Caco-2 (cell line): Measurements from ENCODE around the gene CALCOCO2. TPM values are rescaled to one million over a fixed set of nuclear protein-coding genes. Genes with fewer than 3 reads are reported as not detected.

Experiments used
- BruUV-seq: library from RNA; stranded (reverse); fragments of 400-500 nt; replicated peaks from 2 replicates; lab custom pipeline; 2021; lab: Mats Ljungman, UMichigan
- CTCF ChIA-PET: fragments of 300-600 bp; sonication (Branson Sonifier 250); formaldehyde crosslinking; loops from one replicate; lab custom pipeline; 2022; ENCODE audit warnings: antibody characterized with exemption; lab: Charles Lee
- POLR2A ChIA-PET: fragments of 300-600 bp; sonication (Branson Sonifier 250); formaldehyde crosslinking; loops from one replicate; lab custom pipeline; 2022; ENCODE audit warnings: antibody characterized with exemption; lab: Charles Lee
- DNase-seq, 2 experiments: peaks; one replicate each; pipeline versions ENCODE4 v3.0.0 to v3.0.0-alpha.2; 2020 to 2022
- H3K27me3 ChIP-seq: replicated peaks from 2 replicates; pipeline ENCODE4 v1.6.0; 2011; ENCODE audit warnings: low read length; ENCODE audit not compliant: control insufficient read depth, insufficient read depth
- H3K36me3 ChIP-seq: 2 replicates; pipeline ENCODE4 v1.5.1; 2011; ENCODE audit warnings: low read length; ENCODE audit not compliant: control insufficient read depth, insufficient read depth
- H3K4me1 ChIP-seq: fragments of 250-450 bp; sonication (Bioruptor Pico); 2 replicates; pipeline ENCODE4 v1.5.1; 2020; ENCODE audit warnings: mild to moderate bottlenecking
- H3K4me3 ChIP-seq: 2 replicates; pipeline ENCODE4 v1.5.1; 2011; ENCODE audit warnings: low read depth, mild to moderate bottlenecking, control low read depth, low read length
- H3K9me3 ChIP-seq: fragments of 250-450 bp; sonication (Bioruptor Pico); 2 replicates; pipeline ENCODE4 v1.5.1; 2020; ENCODE audit warnings: mild to moderate bottlenecking, moderate library complexity
- H3K27ac Mint-ChIP-seq: one replicate; pipeline ENCODE4 v1.8.0; 2022; ENCODE audit warnings: mixed read lengths; ENCODE audit not compliant: unreplicated experiment
- H3K27me3 Mint-ChIP-seq: one replicate; pipeline ENCODE4 v1.8.0; 2022; ENCODE audit warnings: mixed read lengths; ENCODE audit not compliant: insufficient read depth, unreplicated experiment
- H3K36me3 Mint-ChIP-seq: one replicate; pipeline ENCODE4 v1.8.0; 2022; ENCODE audit warnings: mild to moderate bottlenecking, mixed read lengths; ENCODE audit not compliant: insufficient read depth, unreplicated experiment
- H3K4me1 Mint-ChIP-seq: one replicate; pipeline ENCODE4 v1.8.0; 2022; ENCODE audit warnings: low read depth, mixed read lengths; ENCODE audit not compliant: unreplicated experiment
- H3K4me3 Mint-ChIP-seq: one replicate; pipeline ENCODE4 v1.8.0; 2022; ENCODE audit warnings: mild to moderate bottlenecking, moderate library complexity, mixed read lengths; ENCODE audit not compliant: unreplicated experiment
- H3K9me3 Mint-ChIP-seq: one replicate; pipeline ENCODE4 v1.8.0; 2022; ENCODE audit warnings: mixed read lengths; ENCODE audit not compliant: unreplicated experiment
- intact Hi-C: fragments of 100-400 bp; cut with micrococcal nuclease; formaldehyde crosslinking; loops from one replicate; pipeline ENCODE4 v1.10.0; 2022; ENCODE audit not compliant: unreplicated experiment
- total RNA-seq: library from RNA; stranded (reverse); gene quantifications from 2 replicates; pipeline ENCODE4 v1.2.3, GENCODE V29; 2022
- TF ChIP-seq, protein P1 (sequence below), 2 experiments: fragments of 200-600 bp in 1 of 2; IDR thresholded peaks; 1 replicate in 1 of 2; 2 replicates in 1 of 2; pipeline versions ENCODE4 v1.5.1 to v1.8.0; 2011 to 2022; ENCODE audit warnings: antibody characterized with exemption in 1 of 2, control low read depth in 1 of 2, inconsistent platforms in 1 of 2, low read depth in 1 of 2, low read length in 1 of 2, mild to moderate bottlenecking in 1 of 2, moderate library complexity in 1 of 2; ENCODE audit not compliant: insufficient read depth in 1 of 2, severe bottlenecking in 1 of 2, unreplicated experiment in 1 of 2

The CALCOCO2 gene
- total RNA-seq, 1 experiment from 2014 or later = 233 TPM

DNA sequence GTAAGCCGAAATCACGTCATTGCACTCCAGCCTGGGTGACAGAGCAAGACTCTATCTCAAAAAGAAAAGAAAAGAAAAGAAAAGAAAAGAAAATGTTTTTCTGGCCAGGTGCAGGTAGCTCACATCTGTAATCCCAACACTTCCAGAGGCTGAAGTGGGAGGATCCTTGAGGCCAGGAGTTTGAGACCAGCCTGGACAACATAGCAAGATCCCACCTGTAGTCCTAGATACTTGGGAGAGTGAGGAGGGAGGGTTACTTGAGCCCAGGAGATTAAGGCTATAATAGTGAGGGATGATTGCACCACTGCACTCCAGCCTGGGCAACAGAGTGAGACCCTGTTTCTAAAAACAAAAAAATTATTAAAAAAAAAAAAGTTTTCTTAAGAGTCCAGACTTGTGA is 59.3 kb downstream of the CALCOCO2 start:
- H3K4me3 Mint-ChIP-seq = no peak overlapping the region
- peaks cover 35% of the 10 kb centered on the region for H3K36me3 Mint-ChIP-seq
- peaks cover 2% of the 10 kb centered on the region for H3K27me3 Mint-ChIP-seq
- ChIA-PET CTCF (no interaction called here), POLR2A (no interaction called here)
- no TSS peak for BruUV-seq
- intact Hi-C loops = loop anchor here (5.0 kb wide), 1 partner anchor 302 kb away; no protein-coding TSS in a partner anchor
- TF ChIP-seq, protein P1, sequence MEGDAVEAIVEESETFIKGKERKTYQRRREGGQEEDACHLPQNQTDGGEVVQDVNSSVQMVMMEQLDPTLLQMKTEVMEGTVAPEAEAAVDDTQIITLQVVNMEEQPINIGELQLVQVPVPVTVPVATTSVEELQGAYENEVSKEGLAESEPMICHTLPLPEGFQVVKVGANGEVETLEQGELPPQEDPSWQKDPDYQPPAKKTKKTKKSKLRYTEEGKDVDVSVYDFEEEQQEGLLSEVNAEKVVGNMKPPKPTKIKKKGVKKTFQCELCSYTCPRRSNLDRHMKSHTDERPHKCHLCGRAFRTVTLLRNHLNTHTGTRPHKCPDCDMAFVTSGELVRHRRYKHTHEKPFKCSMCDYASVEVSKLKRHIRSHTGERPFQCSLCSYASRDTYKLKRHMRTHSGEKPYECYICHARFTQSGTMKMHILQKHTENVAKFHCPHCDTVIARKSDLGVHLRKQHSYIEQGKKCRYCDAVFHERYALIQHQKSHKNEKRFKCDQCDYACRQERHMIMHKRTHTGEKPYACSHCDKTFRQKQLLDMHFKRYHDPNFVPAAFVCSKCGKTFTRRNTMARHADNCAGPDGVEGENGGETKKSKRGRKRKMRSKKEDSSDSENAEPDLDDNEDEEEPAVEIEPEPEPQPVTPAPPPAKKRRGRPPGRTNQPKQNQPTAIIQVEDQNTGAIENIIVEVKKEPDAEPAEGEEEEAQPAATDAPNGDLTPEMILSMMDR (IDR thresholded peaks at IDR 0.05; ENCODE audit: insufficient read depth in 1 of 2, low read depth in 1 of 2, low read length in 1 of 2, severe bottlenecking in 1 of 2, unreplicated experiment in 1 of 2) = no peak
- H3K27ac Mint-ChIP-seq = no peak overlapping the region
- no peak for DNase-seq
- Histone ChIP-seq H3K36me3 (no peaks in the 10 kb centered on the region; the same call in 1 of the 2 replicates), H3K9me3 (no peaks in the 10 kb centered on the region), H3K27me3 (no peaks in the 10 kb centered on the region), H3K4me1 (peaks cover 15% of the 10 kb centered on the region), H3K4me3 (no peak overlapping the region)
- no peaks in the 10 kb centered on the region for H3K9me3 Mint-ChIP-seq
- peaks cover 7% of the 10 kb centered on the region for H3K4me1 Mint-ChIP-seq

DNA sequence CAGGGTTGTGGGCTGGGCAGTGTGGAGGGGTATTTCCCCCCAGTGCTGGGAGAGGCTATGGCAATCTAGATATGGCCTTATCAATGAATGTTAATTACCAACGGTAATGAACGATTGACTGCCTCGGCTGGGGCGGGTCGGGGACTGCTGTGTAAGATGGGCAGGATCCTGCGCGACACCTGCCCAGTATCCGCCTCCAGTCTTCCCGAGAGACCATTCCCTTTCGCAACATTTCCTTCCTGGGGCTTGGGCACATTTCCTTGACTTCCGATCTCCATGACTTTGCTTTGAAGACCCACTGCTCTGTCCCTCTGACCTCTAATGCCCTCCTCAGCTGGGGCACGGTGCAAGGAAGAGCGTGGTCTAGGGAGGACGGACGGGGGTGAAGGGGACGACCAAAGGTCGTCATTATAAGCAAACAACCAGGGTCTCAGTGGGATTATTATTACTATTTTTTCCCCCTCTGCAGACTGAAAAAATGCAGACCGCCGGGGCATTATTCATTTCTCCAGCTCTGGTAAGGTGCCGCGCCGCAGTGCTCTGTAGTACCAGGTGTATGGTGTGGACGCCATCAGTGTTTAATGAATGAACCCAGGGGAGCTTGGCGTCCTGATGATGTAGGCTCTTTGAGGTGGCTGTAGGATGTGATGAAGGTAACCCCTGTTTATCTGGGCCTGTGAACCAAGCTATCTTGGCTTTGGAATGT is 62.3 kb downstream of the CALCOCO2 start:
- TF ChIP-seq, protein P1 (IDR thresholded peaks at IDR 0.05; ENCODE audit: insufficient read depth in 1 of 2, low read depth in 1 of 2, low read length in 1 of 2, severe bottlenecking in 1 of 2, unreplicated experiment in 1 of 2) = no peak
- peaks cover 62% of the 10 kb centered on the region for H3K36me3 Mint-ChIP-seq
- peak overlapping the region; percentile 90 for H3K27ac Mint-ChIP-seq
- Histone ChIP-seq H3K27me3 (no peaks in the 10 kb centered on the region), H3K4me3 (peak overlapping the region; percentile 73), H3K9me3 (no peaks in the 10 kb centered on the region), H3K4me1 (peaks cover 13% of the 10 kb centered on the region), H3K36me3 (peaks cover 8% of the 10 kb centered on the region)
- intact Hi-C loops = loop anchor here (1.0 to 5.0 kb wide), 6 partner anchors 15 to 299 kb away; partner anchors contain the start of genes SNF8 and UBE2Z
- ChIA-PET POLR2A (interaction anchor here (0.5 to 4.0 kb wide), 28 partner anchors 8 to 845 kb away, joined by 3 to 64 read pairs (median 5); partner anchors contain the start of genes HOXB13, IGF2BP1, NFE2L1 and SNF8), CTCF (interaction anchor here (0.5 to 2.1 kb wide), 41 partner anchors 8 to 1062 kb away, joined by 3 to 61 read pairs (median 5); partner anchors contain the start of genes HOXB13, IGF2BP1, LRRC46 and MRPL10)
- peaks cover 2% of the 10 kb centered on the region for H3K27me3 Mint-ChIP-seq
- H3K9me3 Mint-ChIP-seq = no peaks in the 10 kb centered on the region
- DNase-seq = no peak
- H3K4me1 Mint-ChIP-seq = peaks cover 12% of the 10 kb centered on the region
- TSS peak; percentile 49 for BruUV-seq
- peak overlapping the region; percentile 84 for H3K4me3 Mint-ChIP-seq

DNA sequence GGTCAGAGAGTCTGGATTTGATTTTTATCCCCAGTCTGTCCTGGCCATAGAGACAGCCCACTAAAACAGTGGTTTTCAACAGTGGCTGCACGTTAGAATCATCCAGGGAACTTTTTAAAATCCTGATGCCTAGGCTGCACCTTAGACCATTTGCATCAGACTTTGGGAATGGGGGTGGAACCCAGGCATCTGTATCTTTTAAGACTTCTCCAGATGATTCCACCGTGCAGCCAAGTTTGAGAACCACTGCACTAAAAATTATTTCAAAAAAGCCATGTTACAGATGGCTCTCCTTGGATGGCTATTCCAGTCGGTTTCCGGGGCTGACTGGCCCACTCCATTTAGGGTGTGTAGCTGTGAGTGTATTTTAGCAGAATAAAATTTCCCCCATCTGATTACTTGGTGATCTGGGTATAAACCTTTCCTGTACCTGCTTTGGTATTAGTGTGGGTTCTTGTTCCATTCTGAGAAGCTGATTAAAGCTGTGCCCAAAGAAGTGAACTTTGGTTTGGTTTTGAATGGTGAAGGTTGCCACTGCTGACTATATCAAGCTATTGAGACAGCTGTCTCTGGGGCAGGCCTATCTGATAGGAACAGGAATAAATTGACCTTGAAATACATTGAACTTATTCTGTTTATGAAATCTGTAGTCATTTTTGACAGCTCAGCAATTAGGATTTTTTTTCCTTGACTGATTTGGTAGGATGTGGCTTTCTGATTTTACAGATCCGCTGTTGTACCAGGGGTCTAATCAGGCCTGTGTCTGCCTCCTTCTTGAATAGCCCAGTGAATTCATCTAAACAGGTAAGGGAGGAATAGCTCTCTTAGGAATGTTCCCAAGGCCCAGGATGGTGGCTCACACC is 63.0 kb downstream of the CALCOCO2 start:
- intact Hi-C loops = loop anchor here (5.0 kb wide), 1 partner anchor 298 kb away; no protein-coding TSS in a partner anchor
- peak overlapping the region; percentile 84 for H3K4me3 Mint-ChIP-seq
- Histone ChIP-seq H3K27me3 (no peaks in the 10 kb centered on the region), H3K4me1 (peaks cover 13% of the 10 kb centered on the region), H3K4me3 (peak overlapping the region; percentile 73), H3K9me3 (no peaks in the 10 kb centered on the region), H3K36me3 (peaks cover 10% of the 10 kb centered on the region)
- peak overlapping the region; percentile 90 for H3K27ac Mint-ChIP-seq
- ChIA-PET POLR2A (interaction anchor here (0.5 to 4.0 kb wide), 7 partner anchors 9 to 299 kb away, joined by 3 to 64 read pairs (median 4); partner anchors contain the start of genes SNF8, TTLL6 and UBE2Z), CTCF (interaction anchor here (1.2 to 2.1 kb wide), 7 partner anchors 10 to 222 kb away, joined by 3 to 21 read pairs (median 7); partner anchors contain the start of genes TTLL6 and UBE2Z)
- peaks cover 64% of the 10 kb centered on the region for H3K36me3 Mint-ChIP-seq
- H3K27me3 Mint-ChIP-seq = peaks cover 2% of the 10 kb centered on the region
- no peaks in the 10 kb centered on the region for H3K9me3 Mint-ChIP-seq
- no TSS peak for BruUV-seq
- no peak for DNase-seq
- H3K4me1 Mint-ChIP-seq = peaks cover 12% of the 10 kb centered on the region
- TF ChIP-seq, protein P1 (IDR thresholded peaks at IDR 0.05; ENCODE audit: insufficient read depth in 1 of 2, low read depth in 1 of 2, low read length in 1 of 2, severe bottlenecking in 1 of 2, unreplicated experiment in 1 of 2) = no peak
